ENCODE measurements around the gene SPHK1. TPM values are rescaled to one million over a fixed set of nuclear protein-coding genes. Genes with fewer than 3 reads are reported as not detected.

SPHK1 gene
- total RNA-seq, 1 donor from 2014 or later = 259 TPM

GRCh38 chr17:76410328-76410965 is 26.0 kb downstream of the SPHK1 start:
- DNase-seq = no peak

- DNase-seq = no peak
Measured at GRCh38 chr17:76411247-76411646, 26.8 kb downstream of the SPHK1 start.

DNA sequence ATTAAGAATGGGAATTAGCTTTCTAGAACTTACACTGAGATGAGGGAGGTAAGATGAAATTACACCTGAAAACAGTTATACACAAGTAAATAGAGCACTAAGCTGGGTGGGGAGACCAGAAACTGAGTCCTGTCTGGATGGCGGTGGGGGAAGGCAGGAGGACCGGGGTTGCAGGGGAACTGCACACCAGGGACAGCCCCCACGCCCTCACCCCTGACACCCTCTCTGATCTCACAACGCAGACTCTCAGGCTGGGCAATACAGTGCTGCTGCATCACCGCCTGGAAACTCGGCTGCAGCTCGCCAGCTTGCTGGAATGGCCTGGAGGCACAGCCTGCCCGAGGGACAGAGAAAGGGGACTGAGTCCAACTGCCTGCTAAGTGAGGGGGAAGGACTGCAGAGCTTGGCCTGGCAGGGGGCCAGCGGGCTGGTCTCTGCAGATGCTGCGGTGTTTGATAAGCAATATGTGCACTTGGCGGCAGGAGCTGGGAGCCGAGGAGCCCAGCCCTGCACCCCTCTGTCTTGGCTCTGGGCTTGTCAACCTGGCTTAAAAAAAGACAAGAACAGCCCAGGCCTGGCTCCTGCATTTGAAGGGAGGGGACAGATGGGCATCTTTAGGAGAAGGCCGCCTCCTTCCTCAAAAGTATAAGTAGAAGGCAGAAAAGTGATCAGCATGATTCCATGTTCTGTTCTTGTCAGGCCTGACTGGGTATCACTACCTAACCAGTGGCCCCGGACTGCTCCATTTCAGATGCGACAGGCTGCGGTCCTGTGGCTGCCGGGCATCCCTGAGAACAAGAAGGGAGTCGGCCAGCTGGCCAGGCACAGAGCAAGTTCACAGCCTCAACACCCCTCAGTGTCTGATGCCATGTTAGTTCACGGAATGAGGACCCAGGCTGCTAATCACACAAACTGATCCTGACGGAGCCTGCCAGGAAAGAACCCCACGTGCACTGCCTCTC is 30.2 kb downstream of the SPHK1 start:
- DNase-seq = peak; percentile 50

DNA sequence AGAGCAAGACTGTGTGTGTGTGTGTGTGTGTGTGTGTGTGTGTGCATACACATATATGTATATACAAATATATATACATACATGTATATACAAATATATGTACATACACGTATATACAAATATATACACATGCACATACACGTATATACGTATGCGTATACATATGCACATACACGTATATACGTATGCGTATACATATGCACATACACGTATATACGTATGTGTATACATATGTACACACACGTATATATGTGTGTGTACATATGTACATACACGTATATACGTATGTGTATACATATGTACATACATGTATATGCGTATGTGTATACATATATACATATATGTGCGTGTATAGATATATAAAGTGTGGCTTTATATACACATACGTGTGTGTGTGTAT is 31.4 kb downstream of the SPHK1 start:
- DNase-seq = no peak

DNA sequence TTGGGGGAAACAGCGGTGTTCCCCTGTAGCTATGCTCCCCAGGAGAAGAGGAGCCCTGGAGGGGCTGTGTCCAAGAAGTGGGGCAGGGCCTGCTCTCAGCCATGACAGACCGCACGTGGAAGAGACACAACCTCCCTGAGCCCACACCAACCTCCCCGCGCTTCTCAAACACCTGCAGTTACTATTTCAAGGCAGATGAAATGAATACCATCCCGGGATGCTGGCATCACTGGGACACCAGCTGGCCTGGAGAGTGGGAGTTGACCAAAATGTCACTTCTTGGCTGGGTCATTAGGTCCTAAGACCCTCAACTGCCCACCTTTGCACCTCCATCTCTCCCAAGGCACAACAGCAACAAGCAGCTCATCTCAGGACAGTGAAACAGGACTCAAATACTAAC is 32.0 kb downstream of the SPHK1 start:
- no peak for DNase-seq

GRCh38 chr17:76416899-76417298 is 32.5 kb downstream of the SPHK1 start:
- no peak for DNase-seq

- DNase-seq = peak; percentile 29
Measured at GRCh38 chr17:76417499-76418143, 33.2 kb downstream of the SPHK1 start.

- DNase-seq = no peak
Measured at GRCh38 chr17:76419576-76420260, 35.3 kb downstream of the SPHK1 start.

DNA sequence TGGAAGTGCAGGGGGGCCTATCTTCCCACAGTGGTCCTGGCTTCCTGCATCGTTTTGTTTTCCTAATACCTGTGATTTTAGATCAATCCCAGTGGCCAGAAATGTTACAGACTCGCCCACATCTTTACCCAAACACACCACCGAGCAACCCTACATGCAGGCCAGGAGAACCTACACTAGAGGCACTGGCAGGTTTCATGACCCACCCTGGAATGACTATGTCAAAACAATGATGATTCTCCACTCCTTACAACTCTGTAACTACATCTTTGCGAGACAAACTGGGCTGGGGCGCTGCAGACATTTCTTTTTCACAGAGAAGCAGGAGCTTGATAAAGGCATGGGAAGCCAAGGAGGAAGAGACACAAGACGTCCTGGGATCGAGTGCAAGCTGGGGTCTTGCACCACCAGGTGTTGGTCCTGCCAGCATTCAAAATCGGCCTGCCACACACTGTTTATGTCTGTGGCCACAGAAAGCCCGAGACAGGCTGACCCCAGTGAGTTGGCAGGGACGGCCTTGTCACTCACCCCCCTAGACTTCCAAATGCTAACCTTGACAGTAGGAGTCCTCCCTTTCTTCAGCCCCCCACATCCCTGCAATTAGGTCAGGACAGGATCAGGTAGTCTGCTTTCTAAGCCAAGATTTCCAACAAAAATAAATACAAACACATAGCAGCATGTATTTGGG is 36.1 kb downstream of the SPHK1 start:
- DNase-seq = no peak

GRCh38 chr17:76421044-76421407 is 36.6 kb downstream of the SPHK1 start:
- DNase-seq = peak; percentile 22

- DNase-seq = no peak
Measured at GRCh38 chr17:76422406-76422805, 38.0 kb downstream of the SPHK1 start.

- DNase-seq = no peak
Measured at GRCh38 chr17:76422860-76423259, 38.5 kb downstream of the SPHK1 start.

- DNase-seq = peak; percentile 39
Measured at GRCh38 chr17:76426853-76427252, 42.4 kb downstream of the SPHK1 start.

- peak; percentile 77 for DNase-seq
Measured at GRCh38 chr17:76427501-76428231, 43.3 kb downstream of the SPHK1 start.

- no peak for DNase-seq
Measured at GRCh38 chr17:76428511-76428910, 44.1 kb downstream of the SPHK1 start.

- DNase-seq = no peak
Measured at GRCh38 chr17:76431509-76431908, 47.1 kb downstream of the SPHK1 start.

- no peak for DNase-seq
Measured at GRCh38 chr17:76432004-76432403, 47.6 kb downstream of the SPHK1 start.

DNA sequence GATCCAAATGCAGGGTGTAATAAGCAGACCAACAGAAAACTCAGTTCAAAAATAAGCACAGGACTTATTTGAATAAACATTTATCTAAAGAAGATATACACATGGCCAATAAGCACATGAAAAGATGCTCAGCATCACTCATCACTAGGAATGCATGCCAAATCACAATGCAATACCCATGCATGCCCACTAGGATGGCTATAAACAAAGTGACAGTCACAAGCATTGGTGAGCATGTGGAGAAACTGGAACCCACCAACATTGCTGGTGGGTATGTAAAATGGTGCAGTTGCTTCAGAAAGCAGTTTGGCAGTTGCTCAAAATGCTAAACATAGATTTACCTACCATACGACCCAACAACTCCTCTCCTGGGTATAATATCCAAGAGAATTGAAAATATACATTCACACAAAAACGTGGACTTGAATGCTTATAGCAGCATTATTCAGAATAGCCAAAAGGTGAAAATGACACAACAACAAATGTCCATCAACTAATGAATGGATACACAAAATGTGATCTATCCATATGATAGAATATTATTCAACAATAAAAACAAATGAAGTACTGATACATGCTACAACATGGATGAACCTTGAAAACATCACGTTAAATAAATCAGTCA is 48.4 kb downstream of the SPHK1 start:
- DNase-seq = peak; percentile 47

- DNase-seq = no peak
Measured at GRCh38 chr17:76433693-76434092, 49.3 kb downstream of the SPHK1 start.

- peak; percentile 42 for DNase-seq
Measured at GRCh38 chr17:76434870-76435269, 50.5 kb downstream of the SPHK1 start.

GRCh38 chr17:76435751-76436150 is 51.3 kb downstream of the SPHK1 start:
- DNase-seq = no peak
